ENCODE results near the gene LMAN2L.
A peak's percentile ranks its signal among the peaks of the same experiment; 100 is the strongest.

The LMAN2L gene

DNA sequence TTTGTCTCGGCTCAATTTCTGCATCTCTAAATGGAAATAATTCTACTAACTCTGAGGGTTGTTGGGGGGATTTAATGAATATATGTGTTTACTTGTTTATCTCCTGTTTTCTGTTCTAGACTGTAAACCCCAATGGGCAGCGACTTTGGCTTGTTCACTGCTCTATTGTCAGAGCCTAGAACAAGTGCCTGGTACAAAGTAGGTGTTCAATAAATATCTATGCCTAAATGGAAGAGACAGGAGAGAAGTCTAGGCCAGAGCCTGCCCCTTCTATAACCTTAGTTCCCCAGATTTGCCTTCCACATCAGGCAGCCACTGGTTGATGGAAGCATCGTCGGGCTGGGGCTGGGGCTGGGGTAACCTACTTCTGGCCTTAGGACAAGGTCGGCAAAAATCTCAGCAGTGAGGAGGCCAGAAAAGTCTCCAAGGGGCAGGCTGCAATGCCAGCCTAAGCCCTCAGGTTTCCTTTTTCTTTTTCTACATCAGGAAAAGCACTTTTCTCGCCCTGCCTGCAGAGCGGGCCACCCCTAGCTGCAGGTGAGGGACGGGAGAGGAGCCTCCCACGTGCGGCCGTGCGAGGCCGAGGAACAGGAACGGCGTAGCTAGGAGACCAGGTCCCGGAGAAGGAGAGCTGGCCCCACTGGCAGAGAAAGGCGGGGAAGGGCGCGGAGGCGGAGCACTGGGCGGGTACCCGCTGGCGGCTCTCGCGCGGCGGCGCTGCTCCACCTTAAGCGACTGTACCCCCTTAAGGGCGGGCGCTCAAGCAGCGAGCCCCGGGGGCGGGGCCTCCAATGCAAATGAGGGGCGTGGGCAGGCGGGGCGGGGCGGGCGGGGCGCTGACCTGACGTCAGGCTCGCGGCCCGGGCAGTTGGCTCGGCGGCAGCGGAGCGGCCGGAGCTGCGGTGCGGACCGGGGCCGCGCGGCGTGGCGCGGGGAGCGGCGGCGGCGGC, 20.4 kb upstream of the LMAN2L start, which contains the start of gene CNNM4:
CNNM4 (plus strand) TSS at position 867 of the 950 bp plus-strand sequence. CDS start 98 bp downstream, outside the sequence.
- peak; percentile 96 for DNase-seq (ENCODE audit: low spot score)

DNA sequence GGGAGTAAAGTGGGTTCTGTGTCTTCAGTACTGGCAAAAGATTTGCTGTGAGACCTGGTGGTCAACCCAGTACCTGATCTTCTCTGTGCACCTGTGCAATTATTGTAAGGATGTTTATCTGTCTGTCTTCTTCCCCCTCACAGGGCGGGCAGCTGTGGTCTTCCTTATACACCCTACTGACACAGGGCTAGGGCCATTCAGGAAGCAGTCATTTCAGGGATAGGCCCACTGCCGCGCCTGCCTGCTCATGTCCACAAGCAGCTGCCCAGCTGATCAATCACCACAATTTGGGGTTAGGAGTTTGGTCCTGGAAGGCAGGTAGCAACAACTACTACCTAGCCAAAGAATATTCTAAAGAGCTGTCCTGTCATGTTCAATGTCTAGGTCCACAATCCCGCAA, 19.7 kb upstream of the LMAN2L start:
- DNase-seq (ENCODE audit: low spot score), result no peak

DNA sequence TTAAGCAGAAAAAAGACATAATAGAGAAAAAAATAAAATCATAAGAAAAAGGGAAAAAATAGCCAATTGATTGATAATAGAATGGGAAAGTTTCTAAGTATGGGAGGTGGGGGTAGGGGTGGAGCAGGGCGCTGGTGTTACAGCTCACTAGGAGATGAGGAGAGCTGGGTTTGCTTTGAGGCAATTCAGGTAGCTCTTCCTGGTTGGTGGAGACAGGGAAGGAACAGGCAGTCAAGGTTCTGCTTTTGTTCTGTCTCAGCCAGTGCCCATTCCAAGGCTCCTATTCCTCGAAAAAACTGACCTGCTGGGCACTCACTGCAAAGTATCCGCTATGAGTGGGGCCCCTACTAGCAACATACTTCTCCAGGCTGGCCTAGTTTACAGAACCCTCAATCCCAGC, 19.1 kb upstream of the LMAN2L start:
- DNase-seq (ENCODE audit: low spot score), result no peak

DNA sequence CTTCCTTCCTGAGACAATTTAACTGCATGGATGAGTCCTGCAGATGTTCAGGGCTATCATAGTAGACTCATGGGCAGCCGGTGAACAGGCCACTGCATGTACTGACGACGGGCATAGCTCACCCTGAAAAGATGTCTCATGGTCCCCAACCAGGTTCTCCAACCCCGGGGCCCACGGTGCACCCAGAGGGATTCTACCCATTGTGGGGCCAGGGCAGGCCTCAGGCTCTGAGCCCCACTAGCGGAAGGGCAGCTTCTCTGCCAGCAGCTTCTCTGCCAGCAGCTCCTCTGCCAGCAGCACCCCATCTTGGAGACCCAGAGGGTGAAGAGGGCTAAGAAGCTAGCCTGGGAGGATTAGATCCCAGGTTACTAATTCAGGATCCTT, 17.6 kb upstream of the LMAN2L start:
- no peak for DNase-seq (ENCODE audit: low spot score)

DNA sequence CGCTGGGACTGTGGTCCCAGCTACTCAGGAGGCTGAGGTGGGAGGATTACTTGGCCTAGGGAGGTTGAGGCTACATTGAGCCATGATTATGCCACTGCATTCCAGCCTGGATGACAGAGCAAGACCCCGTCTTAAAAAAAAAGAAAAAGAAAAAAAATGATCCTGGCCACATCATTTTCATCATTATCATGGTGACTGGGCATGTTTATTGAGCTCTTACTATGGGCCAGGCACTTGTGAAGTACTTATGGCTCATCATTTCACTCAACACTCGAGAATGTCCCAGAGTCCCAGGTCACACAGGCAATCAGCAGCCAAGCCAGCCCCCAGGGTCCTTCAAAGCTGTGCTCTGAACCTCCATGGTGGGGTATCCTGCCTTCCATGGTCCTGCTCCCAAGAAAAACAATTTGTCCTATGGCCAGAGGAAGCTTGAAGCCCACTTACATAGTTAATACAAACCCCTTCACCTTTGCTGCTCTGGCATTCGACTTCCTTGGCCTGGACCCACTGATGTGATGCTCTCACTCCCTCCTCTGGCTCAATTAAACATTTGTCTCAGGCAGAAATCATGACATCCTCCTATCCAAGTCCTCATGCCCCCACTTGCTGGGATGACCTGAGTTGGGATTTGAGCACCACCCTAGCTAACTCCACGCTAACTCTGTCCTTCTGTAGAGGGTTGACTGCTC, 17.1 kb upstream of the LMAN2L start:
- no peak for DNase-seq (ENCODE audit: low spot score)

DNA sequence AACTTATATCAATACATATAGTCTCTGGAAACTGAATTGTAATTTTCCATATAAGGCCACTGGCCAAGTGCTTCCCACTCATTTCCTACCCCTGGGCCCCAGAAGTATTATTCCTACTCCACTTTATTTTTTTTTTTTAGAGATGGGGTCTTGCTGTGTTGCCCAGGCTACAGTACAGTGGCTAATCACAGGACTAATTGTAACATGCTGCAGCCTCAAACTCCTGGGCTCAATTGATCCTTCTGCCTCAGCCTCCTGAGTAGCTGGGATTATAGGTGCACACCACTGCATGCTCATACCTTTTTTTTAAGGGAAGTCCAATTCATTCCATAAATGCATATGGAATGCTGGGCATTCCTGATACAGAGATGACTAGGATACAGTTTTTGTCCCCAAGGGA, 14.5 kb upstream of the LMAN2L start:
- DNase-seq (ENCODE audit: low spot score), result no peak

DNA sequence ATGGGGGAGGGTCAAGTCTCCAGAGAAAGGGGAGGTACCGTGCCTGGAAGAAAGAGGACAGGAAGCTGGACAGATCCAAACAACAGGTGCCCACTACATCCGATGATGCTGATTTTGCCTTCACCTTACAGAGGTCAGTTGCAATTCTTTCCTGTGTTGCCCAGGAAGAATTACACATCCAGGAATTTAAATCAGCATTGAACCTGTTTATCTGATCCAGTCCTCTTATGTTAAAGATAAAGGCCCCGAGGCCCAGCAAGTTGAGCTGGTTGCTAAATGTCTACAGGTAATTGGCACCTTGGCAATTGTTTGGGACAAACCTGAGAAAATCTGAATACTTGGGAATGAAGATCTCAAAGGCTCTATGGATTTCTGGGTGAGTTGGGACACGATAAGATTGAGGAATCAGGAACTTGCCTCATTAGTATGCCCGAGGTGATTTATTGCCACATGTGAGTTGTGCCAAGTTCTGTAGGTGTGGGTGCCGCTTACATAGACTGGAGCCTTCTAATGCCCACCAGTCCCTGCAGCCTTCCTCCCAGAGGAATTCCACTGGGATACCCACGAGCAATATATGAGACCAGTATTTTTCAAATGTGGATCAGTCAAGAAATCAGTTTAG, 13.9 kb upstream of the LMAN2L start:
- DNase-seq (ENCODE audit: low spot score), result no peak

DNA sequence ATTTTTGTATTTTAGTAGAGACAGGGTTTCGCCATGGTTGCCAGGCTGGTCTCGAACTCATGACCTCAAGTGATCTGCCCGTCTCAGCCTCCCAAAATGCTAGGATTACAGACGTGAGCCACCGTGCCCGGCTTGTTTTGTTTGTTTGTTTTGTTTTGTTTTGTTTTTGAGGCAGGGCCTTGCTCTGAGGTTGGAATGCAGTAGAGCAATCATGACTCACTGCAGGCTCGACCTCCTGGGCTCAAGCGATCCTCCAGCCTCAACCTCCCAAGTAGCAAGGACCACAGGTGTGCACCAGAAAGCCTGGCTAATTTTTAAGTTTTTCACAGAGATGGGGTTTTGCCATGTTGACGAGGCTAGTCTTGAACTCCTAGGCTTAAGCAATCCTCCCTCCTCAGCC, 11.9 kb upstream of the LMAN2L start:
- no peak for DNase-seq (ENCODE audit: low spot score)

DNA sequence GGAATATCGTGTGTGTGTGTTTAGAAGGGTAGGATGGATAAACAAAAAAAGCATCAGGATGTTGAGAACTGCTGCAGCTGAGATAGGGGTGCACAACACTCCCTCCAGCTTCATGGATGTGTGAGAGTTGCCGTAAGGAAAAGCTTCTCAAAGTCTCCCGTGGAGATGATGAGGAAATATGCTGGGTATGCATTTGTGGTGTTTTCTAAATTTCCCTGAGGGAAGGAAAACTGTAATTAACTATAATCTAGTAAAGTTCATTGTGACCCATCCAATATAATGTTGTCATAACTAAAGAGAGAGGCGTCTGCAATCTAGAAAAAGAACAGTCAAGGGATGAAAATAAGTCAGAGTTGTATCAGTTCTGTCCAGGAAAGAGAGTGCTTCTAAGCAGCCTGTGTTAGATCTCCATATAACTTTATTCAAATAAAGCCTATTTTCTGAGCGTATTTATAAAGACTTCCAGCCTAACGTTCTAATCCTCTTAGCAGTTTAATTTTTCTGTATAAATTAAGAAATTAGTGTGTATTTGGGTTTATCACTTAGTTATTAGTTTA, 7.3 kb upstream of the LMAN2L start:
- no peak for DNase-seq (ENCODE audit: low spot score)

DNA sequence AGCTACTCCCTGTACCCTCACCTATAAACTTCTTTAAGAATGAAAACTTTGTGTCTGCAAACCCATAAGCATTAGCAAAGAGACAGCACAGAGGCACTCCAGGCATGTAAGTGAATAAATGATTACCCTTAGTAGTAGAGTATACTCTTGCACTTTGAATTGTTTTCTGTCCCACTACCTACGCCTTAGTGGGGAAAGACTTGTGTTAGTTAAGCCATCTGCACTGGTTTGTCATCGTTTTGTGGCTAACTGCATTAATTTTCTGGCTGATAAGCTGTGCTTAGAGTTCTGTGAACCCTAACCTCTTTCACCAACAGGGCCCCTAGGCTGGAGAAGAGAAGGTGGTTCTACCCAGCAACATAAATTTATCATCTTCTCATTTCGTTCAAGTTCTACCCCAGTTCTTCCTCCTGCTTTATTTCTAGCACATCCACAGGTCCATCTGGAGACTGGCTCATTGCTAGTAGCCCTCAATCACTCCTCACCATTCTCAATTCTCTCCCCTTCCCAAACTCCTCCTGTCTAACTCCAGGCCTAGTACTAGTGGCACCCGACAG, 710 bp downstream of the LMAN2L start:
- no peak for DNase-seq (ENCODE audit: low spot score)

DNA sequence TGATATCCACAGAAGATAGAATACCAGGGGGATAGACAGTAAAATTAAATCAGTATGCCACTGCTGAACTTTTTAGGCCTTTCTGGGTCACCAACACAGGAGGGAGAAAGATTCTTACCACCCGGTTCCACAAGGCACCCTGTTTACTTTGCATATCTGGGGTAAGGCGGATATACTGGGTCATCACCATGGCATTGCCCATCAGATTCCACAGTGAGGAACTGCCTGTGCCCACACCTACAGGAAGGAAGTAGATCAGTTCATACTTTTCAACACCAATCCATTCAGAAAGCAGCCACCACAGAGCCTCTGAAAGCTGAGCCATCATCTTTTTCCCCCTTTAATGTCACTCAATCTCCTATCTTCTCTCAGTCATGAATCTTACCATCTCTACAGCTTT, 2.0 kb downstream of the LMAN2L start:
- DNase-seq (ENCODE audit: low spot score), result no peak

DNA sequence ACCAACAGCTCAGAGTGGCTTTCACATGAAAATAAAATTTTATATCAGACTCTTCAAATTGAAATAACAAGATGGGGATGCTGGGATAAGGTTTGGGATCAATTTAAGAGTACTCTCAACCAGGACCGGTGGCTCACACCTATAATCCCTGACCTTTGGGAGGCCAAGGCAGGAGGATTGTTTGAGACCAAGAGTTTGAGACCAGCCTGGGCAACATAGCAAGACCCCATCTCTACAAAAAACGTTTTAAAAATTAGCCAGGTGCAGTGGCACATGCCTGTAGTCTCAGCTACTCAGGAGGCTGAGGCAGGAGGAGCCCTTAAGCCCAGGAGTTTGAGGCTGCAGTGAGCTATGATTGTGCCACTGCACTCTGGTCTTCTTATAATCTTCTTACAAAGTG, 2.6 kb downstream of the LMAN2L start:
- DNase-seq (ENCODE audit: low spot score), result no peak

DNA sequence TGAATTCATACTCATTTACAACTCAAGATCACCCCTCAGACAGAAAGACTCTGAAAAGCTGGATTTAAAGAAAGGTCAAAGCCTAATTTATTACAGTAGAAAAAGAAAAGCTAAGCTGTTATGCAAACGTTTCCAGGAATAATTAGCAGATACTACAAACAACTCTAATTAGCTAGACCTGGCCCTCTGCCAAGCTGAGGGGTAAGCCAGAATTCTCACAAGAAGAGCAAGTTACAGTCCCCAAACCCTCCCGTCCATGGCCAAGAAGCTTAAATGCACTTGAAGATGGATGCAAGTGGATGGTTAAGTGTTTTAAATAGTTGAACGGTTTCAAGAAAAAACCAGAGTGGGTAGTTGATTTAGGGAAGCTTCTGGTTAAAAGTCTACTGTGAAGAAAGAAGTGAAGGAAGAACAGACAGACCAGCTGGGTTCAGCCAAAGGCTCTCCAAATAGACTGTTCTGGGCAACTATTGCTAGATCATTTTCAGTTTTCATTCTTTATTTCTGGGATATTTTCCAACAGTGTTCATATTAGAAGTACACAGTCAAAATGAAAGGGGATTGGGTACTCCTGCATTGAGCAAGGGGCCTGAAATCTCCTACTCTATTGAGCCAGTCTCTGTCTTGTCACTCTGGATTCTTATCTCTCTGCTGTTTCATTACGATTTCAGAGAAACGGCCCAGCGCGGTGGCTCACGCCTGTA, 4.8 kb downstream of the LMAN2L start:
- DNase-seq (ENCODE audit: low spot score), result no peak

DNA sequence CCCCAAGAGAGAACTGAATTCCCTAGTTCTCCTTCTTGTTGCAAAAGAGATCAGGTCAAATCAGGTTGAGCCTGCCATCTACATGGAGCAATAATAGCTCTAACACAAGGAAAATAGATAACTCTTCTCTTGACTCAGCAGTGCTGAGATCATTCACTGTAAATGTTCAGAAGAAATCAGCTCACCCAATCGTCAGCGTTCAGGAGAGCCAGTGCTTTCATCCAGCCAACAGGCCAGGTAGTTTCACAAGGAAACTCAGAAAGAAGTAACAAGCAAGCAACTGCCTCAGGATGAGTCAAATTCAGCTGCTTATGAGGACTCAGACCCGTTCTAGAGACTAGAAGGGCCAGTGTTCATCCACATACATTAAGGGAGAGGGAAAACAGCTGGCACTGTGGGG, 5.9 kb downstream of the LMAN2L start:
- no peak for DNase-seq (ENCODE audit: low spot score)

DNA sequence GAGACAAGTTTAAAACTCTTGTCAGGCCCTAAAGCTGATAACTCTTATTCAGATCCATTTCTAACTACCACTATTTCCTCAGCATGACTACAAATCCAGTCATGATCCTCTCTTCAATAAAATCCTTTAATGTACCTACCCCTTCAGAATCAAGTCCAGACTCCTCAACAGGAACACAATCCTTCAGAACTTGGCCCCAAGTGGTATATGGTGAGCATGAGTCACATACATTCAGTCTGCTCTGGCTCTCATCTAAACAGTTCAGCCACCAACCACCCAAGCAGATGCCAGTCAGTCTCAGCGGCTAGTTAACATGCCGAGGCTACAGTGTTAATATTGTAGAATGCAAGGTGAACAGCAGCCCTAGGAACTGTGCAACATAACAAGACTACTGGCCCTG, 9.7 kb downstream of the LMAN2L start:
- DNase-seq (ENCODE audit: low spot score), result no peak

DNA sequence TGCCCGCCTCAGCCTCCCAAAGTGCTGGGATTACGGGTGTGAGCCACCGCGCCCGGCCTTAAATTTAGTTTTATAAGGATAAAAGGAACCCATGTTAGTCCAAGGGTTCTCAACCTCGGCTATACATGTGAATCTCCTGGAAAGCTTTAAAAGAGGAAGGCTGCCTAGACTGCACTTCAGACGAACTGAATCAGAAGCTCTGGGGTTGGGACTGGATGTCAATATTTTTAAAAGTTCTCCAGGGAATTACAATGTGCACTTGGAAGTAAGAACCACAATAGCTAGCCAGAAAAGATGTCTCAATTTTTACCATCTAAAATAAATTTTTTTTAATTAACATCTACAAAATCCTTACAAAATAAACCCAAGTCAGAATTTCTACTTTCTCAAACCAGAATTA, 10.1 kb downstream of the LMAN2L start:
- no peak for DNase-seq (ENCODE audit: low spot score)

DNA sequence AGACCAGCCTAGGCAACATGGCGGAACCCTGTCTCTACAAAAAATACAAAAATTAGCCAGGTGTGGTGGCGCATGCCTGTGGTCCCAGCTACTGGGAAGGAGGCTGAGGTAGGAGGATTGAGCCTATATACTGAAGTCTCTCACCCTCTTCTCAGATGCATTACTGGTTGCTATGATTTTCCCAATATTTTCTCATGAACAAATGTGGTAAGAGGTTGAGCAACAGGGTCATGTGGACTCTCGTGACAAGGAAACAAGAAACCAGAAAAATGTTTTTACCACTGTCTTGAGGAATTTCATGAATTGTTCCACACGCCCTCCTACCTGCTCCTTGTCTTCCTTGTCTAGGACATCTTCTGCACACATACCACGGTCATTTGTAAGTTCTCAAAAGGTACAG, 12.4 kb downstream of the LMAN2L start:
- no peak for DNase-seq (ENCODE audit: low spot score)

DNA sequence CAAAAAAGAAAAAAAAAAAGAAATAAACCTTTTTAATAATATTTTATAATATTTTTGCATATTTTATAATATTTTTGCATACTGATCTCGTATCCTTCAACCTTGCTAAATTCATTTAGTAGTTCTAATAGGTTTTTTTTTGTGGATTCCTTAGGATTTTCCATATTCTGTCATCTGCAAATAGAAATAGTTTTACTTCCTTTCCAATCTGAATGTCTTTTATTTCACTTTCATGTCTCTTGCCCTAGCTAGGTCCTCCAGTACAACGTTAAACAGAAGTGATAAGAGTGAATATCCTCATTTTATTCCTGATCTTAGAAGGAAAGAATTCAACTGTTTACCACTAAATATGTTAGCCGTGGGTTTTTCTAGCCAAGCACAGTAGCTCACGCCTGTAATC, 13.7 kb downstream of the LMAN2L start:
- DNase-seq (ENCODE audit: low spot score), result no peak

DNA sequence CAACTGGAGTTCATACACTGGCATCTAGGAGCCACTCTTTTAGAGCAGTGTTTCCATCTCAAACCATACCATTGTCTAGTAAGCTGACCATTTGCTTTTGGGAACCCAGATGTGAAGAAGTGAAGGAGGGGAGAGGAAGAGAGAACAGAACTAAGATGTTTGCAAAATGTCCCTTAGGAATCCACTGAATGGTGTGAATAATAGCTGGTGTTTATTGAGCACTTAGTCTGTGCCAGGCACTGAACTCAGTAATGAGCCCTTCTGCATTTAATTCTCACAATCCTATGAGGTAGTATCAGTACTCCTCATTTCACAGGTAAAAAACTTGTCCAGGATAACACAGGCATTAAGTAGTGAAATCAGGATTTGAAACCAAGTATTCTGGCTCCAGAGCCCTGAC, 23.5 kb downstream of the LMAN2L start:
- DNase-seq (ENCODE audit: low spot score), result no peak

DNA sequence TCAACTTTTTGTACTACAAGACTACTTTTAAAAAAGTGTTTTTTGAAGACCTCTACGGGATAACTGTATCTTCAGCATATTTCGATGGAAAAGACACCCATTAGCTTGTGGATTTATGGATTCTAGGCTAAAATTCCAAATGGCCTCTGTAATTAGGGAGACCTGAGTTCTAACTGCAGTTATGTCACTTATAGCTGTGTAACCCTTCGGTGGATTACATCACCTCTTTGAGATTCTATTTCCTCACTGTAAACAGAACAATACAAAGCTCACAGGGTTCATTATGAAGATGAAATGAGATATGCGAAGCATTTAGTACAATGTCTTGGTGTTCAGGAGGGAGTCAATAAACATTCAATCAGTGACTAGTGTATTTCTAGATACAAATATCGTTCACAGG, 24.2 kb downstream of the LMAN2L start:
- DNase-seq (ENCODE audit: low spot score), result no peak

DNA sequence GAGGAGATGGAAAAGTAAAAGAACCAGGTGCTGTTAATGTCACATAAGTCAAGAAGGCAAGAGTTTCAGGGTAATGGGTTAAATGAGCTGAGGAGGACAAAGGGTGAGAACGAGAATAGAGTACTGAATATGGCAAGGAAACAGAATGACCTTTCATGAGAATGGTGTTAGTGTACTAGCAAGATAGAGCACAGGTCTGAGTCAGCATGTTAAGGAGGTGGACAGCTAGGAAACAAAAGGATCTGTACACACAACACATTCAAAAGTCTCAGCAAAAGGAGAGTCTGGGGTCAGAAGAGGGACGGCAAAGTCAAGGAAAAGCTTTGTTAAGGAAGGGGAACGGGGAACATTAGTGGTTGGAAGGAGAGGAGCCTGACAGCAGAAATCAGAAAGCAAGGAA, 28.9 kb downstream of the LMAN2L start:
- no peak for DNase-seq (ENCODE audit: low spot score)

Measured in AG08395 (cell line).